ENCODE measurements around the gene ENSA.

DNA sequence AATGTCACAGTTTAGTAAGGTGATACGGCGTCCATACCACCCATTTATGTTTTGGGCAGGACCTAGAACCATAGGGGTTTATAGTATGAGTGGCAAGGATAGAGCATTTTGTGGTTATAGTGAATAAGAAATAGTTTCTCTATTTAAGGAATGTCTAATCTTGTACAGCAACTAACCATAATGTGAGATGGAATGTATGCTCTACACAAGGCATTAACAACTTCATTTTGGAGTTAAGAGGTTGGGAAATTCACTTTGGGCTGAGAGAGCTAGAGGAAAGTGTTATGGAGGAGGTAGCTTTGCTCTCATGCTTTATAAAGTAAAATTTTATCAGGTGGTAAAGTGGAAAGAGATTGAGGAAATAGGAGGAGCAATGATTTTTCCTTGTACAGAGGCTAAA lies 47.0 kb downstream of the ENSA start:
- TF ChIP-seq, protein P1, sequence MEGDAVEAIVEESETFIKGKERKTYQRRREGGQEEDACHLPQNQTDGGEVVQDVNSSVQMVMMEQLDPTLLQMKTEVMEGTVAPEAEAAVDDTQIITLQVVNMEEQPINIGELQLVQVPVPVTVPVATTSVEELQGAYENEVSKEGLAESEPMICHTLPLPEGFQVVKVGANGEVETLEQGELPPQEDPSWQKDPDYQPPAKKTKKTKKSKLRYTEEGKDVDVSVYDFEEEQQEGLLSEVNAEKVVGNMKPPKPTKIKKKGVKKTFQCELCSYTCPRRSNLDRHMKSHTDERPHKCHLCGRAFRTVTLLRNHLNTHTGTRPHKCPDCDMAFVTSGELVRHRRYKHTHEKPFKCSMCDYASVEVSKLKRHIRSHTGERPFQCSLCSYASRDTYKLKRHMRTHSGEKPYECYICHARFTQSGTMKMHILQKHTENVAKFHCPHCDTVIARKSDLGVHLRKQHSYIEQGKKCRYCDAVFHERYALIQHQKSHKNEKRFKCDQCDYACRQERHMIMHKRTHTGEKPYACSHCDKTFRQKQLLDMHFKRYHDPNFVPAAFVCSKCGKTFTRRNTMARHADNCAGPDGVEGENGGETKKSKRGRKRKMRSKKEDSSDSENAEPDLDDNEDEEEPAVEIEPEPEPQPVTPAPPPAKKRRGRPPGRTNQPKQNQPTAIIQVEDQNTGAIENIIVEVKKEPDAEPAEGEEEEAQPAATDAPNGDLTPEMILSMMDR (IDR thresholded peaks at IDR 0.05), result no peak
- TF ChIP-seq NFYB (CRISPR knock-in tag; conservative IDR thresholded peaks at IDR 0.05; ENCODE audit: low read depth) (no peak), TP53 (CRISPR knock-in tag; IDR thresholded peaks at IDR 0.05) (no peak), TEAD4 (CRISPR knock-in tag; IDR thresholded peaks at IDR 0.05) (no peak), TCF7 (CRISPR knock-in tag; IDR thresholded peaks at IDR 0.05; ENCODE audit: low read depth) (no peak), NR2C2 (CRISPR knock-in tag; IDR thresholded peaks at IDR 0.05) (no peak), ELF4 (CRISPR knock-in tag; IDR thresholded peaks at IDR 0.05; ENCODE audit: low read depth) (no peak), FOXP1 (CRISPR knock-in tag; IDR thresholded peaks at IDR 0.05; ENCODE audit: borderline replicate concordance) (no peak)
- TF ChIP-seq, protein P2, sequence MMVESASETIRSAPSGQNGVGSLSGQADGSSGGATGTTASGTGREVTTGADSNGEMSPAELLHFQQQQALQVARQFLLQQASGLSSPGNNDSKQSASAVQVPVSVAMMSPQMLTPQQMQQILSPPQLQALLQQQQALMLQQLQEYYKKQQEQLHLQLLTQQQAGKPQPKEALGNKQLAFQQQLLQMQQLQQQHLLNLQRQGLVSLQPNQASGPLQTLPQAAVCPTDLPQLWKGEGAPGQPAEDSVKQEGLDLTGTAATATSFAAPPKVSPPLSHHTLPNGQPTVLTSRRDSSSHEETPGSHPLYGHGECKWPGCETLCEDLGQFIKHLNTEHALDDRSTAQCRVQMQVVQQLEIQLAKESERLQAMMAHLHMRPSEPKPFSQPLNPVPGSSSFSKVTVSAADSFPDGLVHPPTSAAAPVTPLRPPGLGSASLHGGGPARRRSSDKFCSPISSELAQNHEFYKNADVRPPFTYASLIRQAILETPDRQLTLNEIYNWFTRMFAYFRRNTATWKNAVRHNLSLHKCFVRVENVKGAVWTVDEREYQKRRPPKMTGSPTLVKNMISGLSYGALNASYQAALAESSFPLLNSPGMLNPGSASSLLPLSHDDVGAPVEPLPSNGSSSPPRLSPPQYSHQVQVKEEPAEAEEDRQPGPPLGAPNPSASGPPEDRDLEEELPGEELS (CRISPR knock-in tag; IDR thresholded peaks at IDR 0.05), result no peak
- TF ChIP-seq, protein P3, sequence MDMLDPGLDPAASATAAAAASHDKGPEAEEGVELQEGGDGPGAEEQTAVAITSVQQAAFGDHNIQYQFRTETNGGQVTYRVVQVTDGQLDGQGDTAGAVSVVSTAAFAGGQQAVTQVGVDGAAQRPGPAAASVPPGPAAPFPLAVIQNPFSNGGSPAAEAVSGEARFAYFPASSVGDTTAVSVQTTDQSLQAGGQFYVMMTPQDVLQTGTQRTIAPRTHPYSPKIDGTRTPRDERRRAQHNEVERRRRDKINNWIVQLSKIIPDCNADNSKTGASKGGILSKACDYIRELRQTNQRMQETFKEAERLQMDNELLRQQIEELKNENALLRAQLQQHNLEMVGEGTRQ (CRISPR knock-in tag; IDR thresholded peaks at IDR 0.05), result no peak

Measured in WTC11 (cell line).